HG03439 (cell line): ENCODE data around the gene NRM.
A peak's percentile ranks its signal among the peaks of the same experiment; 100 is the strongest.
"Not testable (repeated sequence)": the region's sequence is repeated elsewhere in the genome, so short reads cannot be mapped to it uniquely, and the experiment has no call there.

ENCODE experiments used
- ATAC-seq: cut with Tn5 transposase; IDR thresholded peaks from one replicate; pipeline ENCODE4 v1.9.1; 2021; ENCODE audit warnings: mild to moderate bottlenecking, moderate library complexity; ENCODE audit not compliant: unreplicated experiment

NRM gene

DNA sequence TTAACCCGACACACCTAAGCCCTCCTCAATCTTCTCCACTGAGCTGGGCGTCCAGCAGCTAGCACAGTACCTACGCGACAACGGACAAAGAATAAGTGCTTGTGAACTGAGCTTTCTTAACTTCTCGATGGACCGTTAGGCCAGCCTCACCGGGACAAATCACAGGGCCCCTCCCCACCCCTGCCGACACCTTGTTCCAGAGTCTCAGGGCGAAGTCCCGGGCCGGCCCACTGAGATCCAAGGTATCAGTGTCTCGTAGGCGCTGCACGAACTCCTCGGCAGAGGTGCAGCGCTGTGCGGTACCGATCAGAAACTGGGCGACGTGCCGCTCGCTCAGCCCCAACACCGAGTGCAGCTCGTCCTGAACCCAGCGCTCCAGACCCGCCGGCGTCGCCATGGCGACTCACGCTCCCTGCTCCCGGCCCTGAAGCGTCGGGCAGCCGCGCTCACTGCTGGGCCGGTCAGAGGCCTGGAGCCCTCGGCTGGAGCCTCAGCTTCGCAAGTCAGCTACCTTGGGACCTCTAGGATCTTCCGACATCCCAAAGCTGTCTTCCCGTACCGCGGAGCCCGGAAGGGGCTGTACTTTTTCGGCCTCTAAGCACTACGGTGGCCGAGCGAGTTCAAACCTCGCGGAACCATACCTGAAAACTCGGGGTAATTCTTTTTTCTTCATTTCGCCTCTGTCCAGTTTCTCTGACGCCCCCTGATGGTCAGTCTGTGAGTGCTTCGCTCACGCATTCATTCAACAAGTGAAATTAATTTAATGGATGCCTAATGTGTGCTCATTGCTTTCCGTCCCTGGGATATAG lies 18.1 kb downstream of the NRM start, which contains the start of gene DHX16:
Gene DHX16, minus strand, starts transcription at position 562 of the 809 bp plus-strand sequence. Its CDS starts 165 bp downstream, at position 397.
- ATAC-seq = peak; percentile 71

DNA sequence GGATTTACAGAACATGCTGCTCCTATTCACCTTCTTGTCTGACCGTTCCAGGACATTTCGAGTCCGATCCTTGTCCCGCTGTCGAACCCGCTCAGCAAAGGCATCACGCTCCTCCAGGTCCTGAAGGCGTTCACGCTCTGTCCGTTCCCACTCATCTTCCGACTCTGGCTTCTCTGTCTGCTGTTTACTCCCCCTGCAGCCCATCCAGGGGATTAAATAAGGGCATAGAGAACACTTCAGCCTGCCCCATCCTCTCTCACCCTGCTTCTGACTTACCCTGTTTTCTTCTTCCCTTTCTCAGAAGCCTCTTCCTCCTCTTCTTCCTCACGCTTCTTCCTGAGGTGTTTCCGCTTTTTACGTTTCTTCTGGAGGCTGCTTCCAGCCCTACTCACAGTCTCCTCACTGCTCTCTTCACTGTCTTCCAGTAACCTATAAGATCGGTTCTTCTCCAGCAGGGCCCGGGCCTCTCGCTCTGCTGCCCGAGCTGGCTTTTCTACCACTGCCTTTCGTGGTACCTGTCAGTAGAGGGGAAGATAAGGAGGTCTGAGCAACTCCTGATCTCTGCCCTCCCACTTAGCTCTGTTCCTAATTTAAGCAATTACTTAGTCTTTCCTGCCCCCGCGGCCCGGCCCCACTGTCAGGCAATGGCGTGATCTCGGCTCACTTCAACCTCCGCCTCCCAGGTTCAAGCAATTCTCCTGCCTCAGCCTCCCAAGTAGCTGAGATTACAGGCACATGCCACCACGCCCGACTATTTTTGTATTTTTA lies 19.8 kb downstream of the NRM start:
- no peak for ATAC-seq

DNA sequence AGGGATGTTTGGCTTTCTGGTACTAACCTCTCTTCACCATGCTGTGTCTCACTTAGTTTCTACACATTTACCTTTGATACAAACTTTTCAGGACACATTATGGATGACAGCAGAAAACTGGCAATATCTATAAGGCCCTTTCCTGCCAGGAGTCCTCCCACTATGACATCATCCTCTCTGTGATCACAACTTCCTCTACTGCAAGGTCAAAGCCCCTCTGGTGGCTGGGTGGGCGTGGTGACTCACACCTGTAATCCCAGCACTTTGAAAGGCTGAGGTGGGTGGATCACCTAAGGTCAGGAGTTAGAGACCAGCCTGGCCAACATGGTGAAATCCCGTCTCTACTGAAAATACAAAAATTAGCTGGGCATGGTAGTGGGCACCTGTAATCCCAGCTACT lies 24.5 kb downstream of the NRM start:
- ATAC-seq = not testable (repeated sequence)

DNA sequence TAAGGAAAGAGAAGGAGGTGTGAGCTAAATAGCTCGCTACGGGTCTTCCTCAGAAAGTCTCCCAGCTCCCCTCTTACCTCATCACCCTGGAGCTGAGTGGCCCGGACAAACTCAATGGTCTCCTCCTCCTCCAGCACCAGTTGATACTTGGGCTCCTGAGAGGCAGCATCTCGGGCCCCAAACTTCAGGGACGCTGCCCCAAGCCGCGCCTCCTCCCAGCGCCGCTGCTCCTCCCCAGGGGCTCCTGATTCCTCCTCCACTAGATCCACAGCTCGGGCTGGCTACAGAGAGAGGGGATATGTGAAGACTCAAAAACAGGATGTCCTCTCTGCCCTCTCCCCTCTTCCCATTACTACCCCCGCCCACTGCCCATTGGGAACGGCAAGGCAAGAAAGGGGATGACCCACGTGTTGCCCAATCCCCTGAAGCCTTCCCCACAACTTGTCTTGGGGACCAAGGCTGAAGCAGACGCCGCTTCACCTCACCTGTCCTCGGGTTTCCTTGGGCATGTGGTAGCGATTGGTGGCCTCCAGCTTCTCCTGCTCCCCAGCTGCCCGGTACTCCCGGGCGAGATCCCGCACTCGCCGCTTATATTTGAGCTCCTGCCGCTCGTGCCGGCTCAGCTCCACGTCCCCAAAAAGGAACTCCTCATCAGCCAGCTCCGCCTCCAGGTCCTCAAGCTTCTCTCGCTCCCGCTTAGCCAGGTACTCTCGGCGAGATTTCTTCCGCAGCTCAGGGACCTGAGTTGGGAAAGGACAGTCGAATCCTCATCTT lies 25.6 kb downstream of the NRM start:
- no peak for ATAC-seq

DNA sequence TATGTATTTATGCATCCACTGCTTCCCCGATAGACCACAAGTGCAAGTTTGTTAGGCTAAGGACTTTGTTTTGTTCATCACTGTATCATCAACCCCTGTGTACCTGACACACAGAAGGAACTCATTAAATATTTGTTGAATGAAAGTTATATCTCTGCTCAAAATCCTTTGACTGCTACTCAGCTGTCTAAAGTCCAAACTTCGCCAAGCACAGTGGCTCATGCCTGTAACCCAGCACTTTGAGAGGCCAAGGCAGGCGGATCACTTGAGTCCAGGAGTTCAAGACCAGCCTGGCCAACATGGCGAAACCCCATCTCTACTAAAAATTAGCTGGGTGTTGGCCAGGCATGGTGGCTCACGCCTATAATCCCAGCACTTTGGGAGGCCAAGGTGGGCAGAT lies 32.9 kb downstream of the NRM start:
- not testable (repeated sequence) for ATAC-seq

DNA sequence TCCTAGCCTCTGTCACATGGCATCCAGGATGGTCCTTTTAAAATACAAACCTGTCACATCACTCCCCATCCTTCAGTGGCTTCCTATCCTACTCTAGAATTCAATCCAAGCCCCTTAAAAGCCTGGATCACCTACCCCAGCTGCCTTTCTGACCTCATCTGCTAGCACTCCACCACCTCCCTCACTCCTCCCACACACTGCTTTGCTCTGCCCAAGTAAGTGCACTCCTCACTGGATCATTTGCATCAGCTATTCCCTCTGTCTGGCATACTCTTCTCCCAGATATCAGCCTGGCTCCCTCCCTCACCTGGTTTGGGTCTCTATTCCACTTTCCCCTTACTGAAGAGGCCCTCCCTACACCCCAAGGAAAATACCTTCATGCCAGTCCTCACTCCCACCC lies 33.3 kb downstream of the NRM start:
- no peak for ATAC-seq

DNA sequence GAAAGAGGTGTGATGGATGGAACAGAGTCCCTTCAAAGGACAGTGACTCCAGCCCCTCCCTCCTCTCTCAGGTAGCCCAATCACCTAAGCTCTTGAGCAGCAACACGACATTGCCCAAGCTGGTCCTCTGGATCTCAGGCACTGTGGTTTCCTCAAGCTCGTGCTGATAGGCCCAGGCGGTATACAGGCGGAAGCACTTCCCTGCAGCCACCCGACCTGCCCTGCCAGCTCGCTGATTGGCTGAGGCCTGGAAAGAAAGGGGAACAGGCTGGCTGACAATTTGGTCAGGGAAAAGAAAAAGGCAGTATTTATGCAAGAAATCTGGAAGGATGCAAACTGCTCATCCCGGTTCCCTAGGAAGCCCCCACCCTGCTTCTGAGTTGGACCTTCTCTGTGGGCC lies 34.3 kb downstream of the NRM start:
- ATAC-seq = no peak

DNA sequence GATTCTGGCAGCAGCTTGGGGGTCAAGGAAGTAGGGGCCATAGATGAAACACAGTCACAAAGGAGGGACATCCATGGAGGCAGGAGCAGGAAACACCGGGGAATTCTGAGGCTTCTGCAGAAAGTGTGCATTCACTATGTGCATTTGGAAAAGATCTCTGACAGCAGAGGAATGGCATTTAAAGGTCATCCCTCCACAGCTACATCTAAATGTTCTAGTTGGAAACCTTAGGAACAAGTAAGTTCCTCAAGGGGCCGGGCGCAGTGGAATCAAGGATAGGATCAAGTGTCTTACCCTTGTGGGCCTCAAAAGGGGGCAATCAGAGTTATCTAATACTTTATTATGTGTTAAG lies 35.1 kb downstream of the NRM start:
- ATAC-seq = no peak

DNA sequence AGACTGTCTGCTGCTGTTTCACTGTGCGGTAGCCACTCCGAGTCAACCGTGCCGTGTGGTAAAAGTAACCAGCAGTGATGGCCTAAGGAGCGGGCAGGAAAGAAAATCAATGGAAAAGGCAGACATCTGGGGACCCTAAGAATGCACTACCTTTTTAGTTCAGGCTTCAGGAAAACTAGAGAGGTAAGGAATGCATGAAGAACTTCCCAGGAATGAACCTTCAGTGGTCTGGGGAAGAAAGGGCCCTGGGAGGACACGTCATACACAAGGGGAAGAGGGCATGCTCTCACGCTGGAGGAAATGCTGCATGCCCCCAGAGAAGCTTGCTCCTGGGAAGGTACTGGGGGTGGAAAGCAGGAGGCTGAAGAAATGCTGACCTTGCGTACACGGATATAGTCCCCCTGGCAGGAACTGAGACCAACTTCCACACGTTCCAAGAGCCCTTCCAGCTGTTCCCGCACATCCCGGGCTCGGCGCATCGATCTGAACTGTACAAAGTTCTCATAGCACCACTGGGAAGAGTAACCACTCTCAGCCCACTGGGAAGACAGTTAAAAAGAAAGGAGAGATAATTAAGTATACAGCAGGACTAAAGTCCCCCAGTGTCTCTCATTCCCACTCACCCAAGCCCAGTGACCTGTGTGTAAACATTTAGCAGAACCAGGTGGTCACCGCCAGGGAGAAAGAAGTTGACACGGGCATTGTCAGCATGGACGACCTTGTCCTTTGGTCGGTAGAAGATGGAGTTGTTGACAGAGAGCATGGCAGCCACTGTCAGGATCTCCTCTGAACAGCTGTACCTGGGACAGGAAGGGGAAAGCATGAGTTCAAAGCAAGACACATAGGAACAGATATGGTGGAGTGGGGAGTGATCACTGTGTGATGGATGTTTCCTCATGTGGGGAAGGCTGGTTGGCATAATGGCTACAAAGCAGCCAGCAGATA lies 35.7 kb downstream of the NRM start:
- ATAC-seq = no peak

DNA sequence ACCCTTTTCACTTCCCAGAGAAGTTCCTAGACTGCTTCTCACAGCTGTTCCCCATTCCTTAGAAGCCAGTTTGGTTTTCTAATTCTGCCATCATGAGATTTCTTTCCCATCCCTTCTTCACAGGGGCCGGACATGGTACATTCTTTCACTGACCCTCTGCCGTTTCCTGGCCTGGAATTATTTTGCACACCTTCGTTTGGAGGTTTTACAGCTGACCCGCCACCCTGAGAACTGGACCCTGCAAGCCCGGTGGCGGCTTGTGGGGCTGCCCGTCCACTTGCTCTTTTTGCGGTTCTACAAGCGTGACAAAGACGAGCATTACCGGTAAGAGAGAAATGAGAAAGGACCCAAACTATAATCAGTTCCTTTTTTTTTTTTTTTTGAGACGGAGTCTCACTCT lies 39.6 kb downstream of the NRM start:
- ATAC-seq = no peak

DNA sequence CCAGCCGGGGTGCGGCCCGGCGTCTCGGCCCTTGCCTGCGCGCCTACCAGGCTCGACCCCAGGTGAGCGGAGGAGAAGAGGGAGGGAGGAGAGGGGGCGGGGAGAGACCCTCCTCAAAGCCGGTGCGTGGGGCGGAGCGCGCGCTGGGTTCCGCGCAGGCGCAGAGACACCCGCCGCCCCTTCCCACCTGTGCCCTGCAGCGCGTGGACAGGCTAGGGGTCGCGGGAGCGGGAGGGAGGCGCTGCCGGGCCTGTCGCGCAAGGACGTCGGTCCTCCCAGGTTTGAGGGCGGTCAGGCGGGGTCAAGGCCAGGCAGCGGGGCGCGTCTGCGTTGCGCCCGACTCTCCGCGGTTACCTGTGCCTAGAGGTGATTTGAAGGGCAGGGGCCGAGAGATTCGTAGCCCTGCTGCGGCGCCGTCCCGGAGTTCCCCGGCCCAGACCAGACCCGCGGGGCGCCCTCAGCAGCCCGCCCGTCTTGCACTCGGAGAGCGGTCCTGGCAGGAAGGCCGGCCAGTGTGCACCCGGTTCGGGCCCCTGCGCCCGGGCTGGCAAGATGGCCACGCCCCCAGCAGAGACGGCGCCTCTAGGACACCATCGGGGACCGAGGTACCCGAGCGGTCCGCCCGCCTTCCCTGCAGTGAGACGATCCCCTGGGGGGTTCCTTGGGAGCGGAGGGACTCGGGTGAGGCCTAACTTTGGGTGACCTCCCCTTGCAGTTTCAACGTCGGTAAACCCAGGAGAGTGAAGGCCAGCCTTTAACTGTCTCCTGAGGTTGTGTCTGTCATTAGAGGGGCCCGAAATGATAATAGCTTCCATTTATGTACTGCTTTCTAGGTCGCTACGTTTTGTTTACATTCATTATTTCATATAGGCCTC lies 43.3 kb downstream of the NRM start:
- peak; percentile 61 for ATAC-seq

DNA sequence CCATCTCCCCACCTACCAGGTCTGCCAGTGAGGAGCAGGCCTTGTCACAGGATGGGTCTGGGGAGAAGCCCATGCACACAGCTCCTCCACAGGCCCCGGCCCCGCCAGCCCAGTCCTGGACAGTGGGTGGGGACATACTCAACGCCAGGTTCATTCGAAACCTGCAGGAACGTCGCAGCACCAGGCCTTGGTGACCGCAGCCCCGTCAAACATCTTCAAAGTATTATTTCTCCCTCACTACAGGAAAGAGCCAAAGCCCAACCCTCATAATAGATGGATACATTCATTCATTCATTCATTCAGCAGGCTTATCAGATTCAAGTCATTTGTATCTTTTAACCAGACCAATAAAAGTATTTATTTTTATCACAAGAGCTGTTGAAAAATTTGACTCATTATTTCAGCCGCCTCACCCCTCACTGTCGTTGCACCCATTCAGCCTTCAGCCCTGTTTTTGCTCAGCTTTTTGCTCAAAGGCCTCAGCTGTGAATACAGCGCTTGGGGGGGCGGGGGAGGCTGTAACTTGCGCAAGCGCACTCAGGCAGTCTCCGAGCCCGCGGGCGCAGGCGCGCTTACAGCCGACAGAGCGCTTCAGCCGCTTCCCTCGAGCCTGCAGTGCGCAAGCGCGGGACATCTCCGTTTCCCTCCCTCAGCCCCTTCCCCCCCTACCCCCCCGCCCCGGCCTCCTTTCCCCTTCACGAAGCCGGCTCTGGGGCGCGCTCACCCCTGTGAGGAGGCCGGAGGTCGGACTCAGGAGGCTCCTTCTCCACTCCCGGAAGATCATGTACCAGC lies 44.1 kb downstream of the NRM start, which contains the start of gene C6orf136:
Gene C6orf136, plus strand, starts transcription at position 684 of the 792 bp plus-strand sequence. Its CDS starts 99 bp downstream, at position 783.
- ATAC-seq = peak; percentile 56

DNA sequence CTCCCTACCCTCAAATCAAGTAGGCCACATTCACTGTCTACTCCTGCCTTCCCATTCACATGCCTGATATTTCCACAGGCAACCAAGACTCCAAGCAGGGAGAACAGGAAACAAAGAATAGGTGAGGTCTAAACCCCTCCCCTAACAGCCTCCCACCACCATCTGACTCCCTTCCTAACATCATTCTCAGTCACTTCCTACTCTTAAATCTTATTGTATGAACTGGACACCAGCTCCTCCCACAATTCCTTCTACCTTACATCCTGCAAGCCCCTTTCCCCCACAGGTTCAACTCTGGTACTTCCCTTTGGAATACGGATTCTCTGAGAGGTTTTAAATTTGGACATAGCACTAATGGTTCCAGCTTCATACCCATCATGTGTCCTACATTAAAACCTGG lies 44.8 kb downstream of the NRM start:
- ATAC-seq = no peak

DNA sequence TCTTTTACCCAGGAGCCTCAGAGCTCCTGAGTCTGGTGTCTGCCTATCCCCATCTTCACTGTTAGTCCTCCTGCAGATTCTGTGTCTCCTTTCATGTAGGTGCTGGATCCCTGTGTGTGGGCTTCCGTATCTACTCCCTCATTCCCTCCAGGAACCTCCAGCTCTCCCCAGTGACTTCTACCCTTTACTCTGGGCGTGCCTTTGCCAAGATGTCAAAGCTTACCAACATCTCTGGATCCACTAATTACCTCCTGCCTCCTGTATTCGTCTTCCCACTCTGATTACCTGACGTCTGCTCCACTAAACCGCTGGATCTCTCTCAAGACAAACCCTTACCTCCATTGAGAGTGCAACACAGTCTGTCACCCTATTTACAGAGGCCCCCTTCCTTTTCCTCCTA lies 46.0 kb downstream of the NRM start:
- no peak for ATAC-seq

DNA sequence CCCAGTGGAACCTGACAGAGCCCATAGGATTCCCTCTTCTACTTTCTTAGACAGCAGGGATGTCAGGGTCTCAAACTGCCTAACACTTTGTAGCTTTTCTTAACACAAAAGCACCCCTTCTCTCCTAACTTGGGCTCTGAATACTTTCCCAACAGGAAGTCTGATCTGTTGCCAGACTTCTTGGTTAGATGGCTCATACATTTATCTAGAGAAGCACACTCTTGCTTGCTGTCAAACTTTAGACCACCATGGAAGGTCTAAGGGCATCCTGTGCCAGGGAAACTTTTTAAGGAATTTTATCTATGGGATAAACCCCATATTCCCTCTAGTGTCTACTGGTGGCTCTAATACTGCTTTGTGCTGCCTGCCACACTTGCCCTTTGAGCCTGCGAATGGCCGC lies 47.1 kb downstream of the NRM start:
- ATAC-seq = no peak

DNA sequence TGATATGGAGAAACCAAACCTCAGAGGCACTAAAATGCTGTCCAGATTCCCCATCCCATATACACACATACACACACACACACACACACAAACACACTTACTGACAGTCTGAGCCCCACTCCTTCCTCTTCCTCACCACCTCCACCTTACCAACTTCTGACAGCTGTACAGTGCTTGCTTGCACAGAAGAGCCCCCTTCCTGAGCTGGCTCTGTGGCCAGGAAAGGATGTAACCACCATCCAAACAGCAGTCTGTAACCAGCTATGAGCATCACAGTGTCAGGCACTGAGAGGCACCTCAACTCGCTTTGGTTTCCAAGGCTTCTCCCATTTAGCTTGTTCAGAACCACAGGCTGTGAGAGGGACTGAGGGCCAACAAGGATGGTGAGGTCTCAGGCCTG lies 49.7 kb downstream of the NRM start:
- no peak for ATAC-seq

DNA sequence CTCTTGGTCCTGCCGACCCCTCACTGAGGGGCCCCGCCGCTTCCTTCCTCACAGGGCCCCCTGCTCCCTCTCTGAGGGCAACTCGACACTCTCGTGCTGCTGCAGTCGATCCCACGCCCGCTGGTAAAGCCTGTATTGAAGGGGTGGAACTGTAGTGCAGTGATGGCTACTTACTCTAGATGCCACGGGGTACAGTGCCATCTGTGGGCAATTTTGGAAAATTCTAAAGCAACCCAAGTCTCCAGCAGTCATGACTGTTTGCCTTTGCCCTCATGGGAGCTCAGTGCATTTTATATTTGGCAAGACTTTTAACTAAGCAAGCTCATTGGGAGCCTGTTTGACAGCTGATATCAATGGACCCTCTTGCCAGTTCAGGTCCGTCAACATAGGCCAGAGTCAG lies 50.3 kb downstream of the NRM start:
- no peak for ATAC-seq
